Measurements from ENCODE around the gene NXPE3. TPM values are rescaled to one million over a fixed set of nuclear protein-coding genes. Genes with fewer than 3 reads are reported as not detected.

NXPE3 gene
- polyA plus RNA-seq, 1 experiment: 41.1 TPM

GRCh38 chr3:101836652-101837598 is 57.9 kb downstream of the NXPE3 start:
- H3K27ac ChIP-seq (ENCODE audit: low read depth, low read length): no peak overlapping the region
- no peaks in the 10 kb centered on the region for H3K9me3 ChIP-seq (ENCODE audit: control insufficient read depth, insufficient read depth, low read length)
- no peak for TF ChIP-seq CTCF (IDR thresholded peaks at IDR 0.05; ENCODE audit: low read depth, low read length)
- CTCF ChIA-PET: interaction anchor here (2.4 to 5.7 kb wide), 3 partner anchors 23 to 392 kb away, joined by 9 to 25 read pairs (median 11); no protein-coding TSS in a partner anchor
- H3K27me3 ChIP-seq (ENCODE audit: control insufficient read depth, insufficient read depth, low read length): no peaks in the 10 kb centered on the region
- H3K4me3 ChIP-seq (ENCODE audit: low read depth, low read length): no peak overlapping the region
- no peak for DNase-seq (ENCODE audit: low read depth, low spot score)
- POLR2A ChIA-PET: no interaction called here

GRCh38 chr3:101838691-101839090 is 59.7 kb downstream of the NXPE3 start:
- Histone ChIP-seq H3K4me3 (ENCODE audit: low read depth, low read length) (no peak overlapping the region), H3K27me3 (ENCODE audit: control insufficient read depth, insufficient read depth, low read length) (no peaks in the 10 kb centered on the region), H3K9me3 (ENCODE audit: control insufficient read depth, insufficient read depth, low read length) (no peaks in the 10 kb centered on the region), H3K27ac (ENCODE audit: low read depth, low read length) (no peak overlapping the region)
- DNase-seq (ENCODE audit: low read depth, low spot score): no peak
- POLR2A ChIA-PET: interaction anchor here (3.0 kb wide), 1 partner anchor 11 kb away, joined by 14 read pairs; the partner anchor contains the start of gene NFKBIZ
- no peak for TF ChIP-seq CTCF (IDR thresholded peaks at IDR 0.05; ENCODE audit: low read depth, low read length)
- CTCF ChIA-PET: interaction anchor here (0.9 to 5.7 kb wide), 5 partner anchors 9 to 390 kb away, joined by 3 to 25 read pairs (median 7); no protein-coding TSS in a partner anchor

- ChIA-PET CTCF (interaction anchor here (1.3 to 2.5 kb wide), 3 partner anchors 26 to 386 kb away, joined by 4 to 9 read pairs (median 7); no protein-coding TSS in a partner anchor), POLR2A (interaction anchor here (3.0 kb wide), 1 partner anchor 9 kb away, joined by 14 read pairs; the partner anchor contains the start of gene NFKBIZ)
- Histone ChIP-seq H3K27me3 (ENCODE audit: control insufficient read depth, insufficient read depth, low read length) (no peaks in the 10 kb centered on the region), H3K27ac (ENCODE audit: low read depth, low read length) (no peak overlapping the region), H3K9me3 (ENCODE audit: control insufficient read depth, insufficient read depth, low read length) (no peaks in the 10 kb centered on the region), H3K4me3 (ENCODE audit: low read depth, low read length) (no peak overlapping the region)
- TF ChIP-seq CTCF (IDR thresholded peaks at IDR 0.05; ENCODE audit: low read depth, low read length): no peak
- DNase-seq (ENCODE audit: low read depth, low spot score): no peak
Measured at GRCh38 chr3:101840066-101840465, 61.1 kb downstream of the NXPE3 start.

- TF ChIP-seq CTCF (IDR thresholded peaks at IDR 0.05; ENCODE audit: low read depth, low read length): no peak
- ChIA-PET CTCF (interaction anchor here (1.8 kb wide), 1 partner anchor 383 kb away, joined by 11 read pairs; no protein-coding TSS in a partner anchor), POLR2A (interaction anchor here (0.6 kb wide), 1 partner anchor 20 kb away, joined by 4 read pairs; no protein-coding TSS in a partner anchor)
- Histone ChIP-seq H3K9me3 (ENCODE audit: control insufficient read depth, insufficient read depth, low read length) (no peaks in the 10 kb centered on the region), H3K27ac (ENCODE audit: low read depth, low read length) (no peak overlapping the region), H3K4me3 (ENCODE audit: low read depth, low read length) (no peak overlapping the region), H3K27me3 (ENCODE audit: control insufficient read depth, insufficient read depth, low read length) (no peaks in the 10 kb centered on the region)
- DNase-seq (ENCODE audit: low read depth, low spot score): no peak
Measured at GRCh38 chr3:101842245-101842934, 63.4 kb downstream of the NXPE3 start.

All from AG04450 (cell line).